Stimulated activated naive CD4-positive, alpha-beta T cell (primary cell): ENCODE measurements around the gene PARD3.
"Not testable (repeated sequence)": the region's sequence is repeated elsewhere in the genome, so short reads cannot be mapped to it uniquely, and the experiment has no call there.

ENCODE experiments used
- DNase-seq, 6 experiments: peaks; one replicate each; lab custom pipeline; 2025; lab: John Stamatoyannopoulos, UW

Gene PARD3

GRCh38 chr10:34382626-34383025 is 432.5 kb downstream of the PARD3 start:
- DNase-seq = no peak

GRCh38 chr10:34380856-34381255 is 434.2 kb downstream of the PARD3 start:
- DNase-seq = no peak

GRCh38 chr10:34378297-34378696 is 436.8 kb downstream of the PARD3 start:
- no peak for DNase-seq

- DNase-seq = no peak
Observed at GRCh38 chr10:34377833-34378232, 437.3 kb downstream of the PARD3 start.

- no peak for DNase-seq
Observed at GRCh38 chr10:34374356-34375045, 440.6 kb downstream of the PARD3 start.

GRCh38 chr10:34373211-34373610 is 441.9 kb downstream of the PARD3 start:
- no peak for DNase-seq

GRCh38 chr10:34372509-34372908 is 442.6 kb downstream of the PARD3 start:
- DNase-seq = no peak

- peak in 1 of 6 experiments; percentile 1 for DNase-seq
Observed at GRCh38 chr10:34370126-34370525, 445.0 kb downstream of the PARD3 start.

GRCh38 chr10:34369120-34369519 is 446.0 kb downstream of the PARD3 start:
- DNase-seq = no peak

- no peak for DNase-seq
Observed at GRCh38 chr10:34364253-34365037, 450.7 kb downstream of the PARD3 start.

GRCh38 chr10:34360984-34361383 is 454.1 kb downstream of the PARD3 start:
- DNase-seq = no peak

GRCh38 chr10:34359435-34359813 is 455.7 kb downstream of the PARD3 start:
- no peak for DNase-seq

GRCh38 chr10:34358729-34359434 is 456.2 kb downstream of the PARD3 start:
- no peak for DNase-seq

GRCh38 chr10:34356463-34356862 is 458.6 kb downstream of the PARD3 start:
- DNase-seq = no peak

- DNase-seq = not testable (repeated sequence)
Observed at GRCh38 chr10:34353530-34353929, 461.6 kb downstream of the PARD3 start.

GRCh38 chr10:34352599-34353204 is 462.4 kb downstream of the PARD3 start:
- not testable (repeated sequence) for DNase-seq

- DNase-seq = no peak
Observed at GRCh38 chr10:34351161-34351560, 463.9 kb downstream of the PARD3 start.

- no peak for DNase-seq
Observed at GRCh38 chr10:34348917-34349485, 466.1 kb downstream of the PARD3 start.

GRCh38 chr10:34348021-34348420 is 467.1 kb downstream of the PARD3 start:
- no peak for DNase-seq

- DNase-seq = no peak
Observed at GRCh38 chr10:34347131-34347530, 468.0 kb downstream of the PARD3 start.

GRCh38 chr10:34346516-34347100 is 468.5 kb downstream of the PARD3 start:
- no peak for DNase-seq

GRCh38 chr10:34345383-34345782 is 469.7 kb downstream of the PARD3 start:
- DNase-seq = no peak
